GM21360 (cell line): ENCODE measurements around the gene TP53TG3E.
"Not testable (repeated sequence)": the region's sequence is repeated elsewhere in the genome, so short reads cannot be mapped to it uniquely, and the experiment has no call there.

Source experiments
- ATAC-seq: cut with Tn5 transposase; IDR thresholded peaks from one replicate; pipeline ENCODE4 v1.9.1; 2021; ENCODE audit warnings: mild to moderate bottlenecking, moderate library complexity; ENCODE audit not compliant: unreplicated experiment

TP53TG3E gene, protein sequence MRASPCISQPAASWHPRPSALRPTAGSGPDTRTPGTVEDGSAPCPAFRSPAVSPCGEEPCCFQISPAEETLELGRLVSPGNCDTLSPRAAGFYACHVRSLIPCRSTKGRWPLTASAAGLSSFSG

DNA sequence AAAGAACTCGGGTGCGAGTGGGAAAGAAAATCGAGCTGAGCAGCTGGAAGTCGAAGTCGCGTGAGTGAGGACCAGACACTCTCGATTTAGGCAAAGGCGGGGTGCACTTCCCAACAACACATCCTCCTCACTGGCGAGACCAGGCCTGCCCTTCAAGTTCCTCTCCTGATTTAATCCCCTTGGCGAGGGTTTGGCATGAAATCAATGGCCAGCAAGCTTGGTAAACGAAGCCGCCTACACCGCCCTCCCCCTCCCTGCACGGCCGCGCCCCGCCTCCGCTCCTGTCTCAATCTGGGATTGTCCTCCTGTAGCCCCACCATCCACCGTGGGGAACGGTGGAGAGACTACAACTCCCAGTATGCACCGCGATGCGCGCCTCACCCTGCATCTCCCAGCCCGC lies at the start of gene TP53TG3E:
Gene TP53TG3E, plus strand, starts transcription at position 301 of the 400 bp plus-strand sequence. Its CDS starts 68 bp downstream, at position 369.
- ATAC-seq: not testable (repeated sequence)

DNA sequence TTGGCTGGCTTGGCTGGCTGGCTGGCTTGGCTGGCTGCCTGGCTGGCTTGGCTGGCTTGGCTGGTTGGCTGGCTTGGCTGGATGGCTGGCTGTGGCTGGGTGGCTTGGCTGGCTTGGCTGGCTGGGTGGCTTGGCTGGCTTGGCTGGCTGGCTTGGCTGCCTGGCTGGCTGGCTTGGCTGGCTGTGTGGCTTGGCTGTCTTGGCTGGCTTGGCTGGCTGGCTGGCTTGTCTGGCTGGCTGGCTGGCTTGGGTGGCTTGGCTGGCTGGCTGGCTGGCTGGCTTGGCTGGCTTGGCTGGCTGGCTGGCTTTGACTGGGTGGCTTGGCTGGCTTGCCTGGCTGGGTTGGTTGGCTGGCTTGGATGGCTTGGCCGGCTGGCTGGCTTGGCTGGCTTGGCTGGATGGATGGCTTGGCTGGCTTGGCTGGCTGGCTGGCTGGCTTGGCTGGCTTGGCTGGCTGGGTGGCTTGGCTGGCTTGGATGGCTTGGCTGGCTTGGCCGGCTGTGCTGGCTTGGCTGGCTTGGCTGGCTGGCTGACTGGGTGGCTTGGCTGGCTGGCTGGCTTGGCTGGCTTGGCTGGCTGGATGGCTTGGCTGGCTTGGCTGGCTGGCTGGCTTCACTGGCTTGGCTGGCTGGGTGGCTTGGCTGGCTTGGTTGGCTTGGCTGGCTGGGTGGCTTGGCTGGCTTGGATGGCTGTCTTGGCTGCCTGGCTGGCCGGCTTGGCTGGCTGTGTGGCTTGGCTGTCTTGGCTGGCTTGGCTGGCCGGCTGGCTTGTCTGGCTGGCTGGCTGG lies 32.3 kb downstream of the TP53TG3E start:
- not testable (repeated sequence) for ATAC-seq

DNA sequence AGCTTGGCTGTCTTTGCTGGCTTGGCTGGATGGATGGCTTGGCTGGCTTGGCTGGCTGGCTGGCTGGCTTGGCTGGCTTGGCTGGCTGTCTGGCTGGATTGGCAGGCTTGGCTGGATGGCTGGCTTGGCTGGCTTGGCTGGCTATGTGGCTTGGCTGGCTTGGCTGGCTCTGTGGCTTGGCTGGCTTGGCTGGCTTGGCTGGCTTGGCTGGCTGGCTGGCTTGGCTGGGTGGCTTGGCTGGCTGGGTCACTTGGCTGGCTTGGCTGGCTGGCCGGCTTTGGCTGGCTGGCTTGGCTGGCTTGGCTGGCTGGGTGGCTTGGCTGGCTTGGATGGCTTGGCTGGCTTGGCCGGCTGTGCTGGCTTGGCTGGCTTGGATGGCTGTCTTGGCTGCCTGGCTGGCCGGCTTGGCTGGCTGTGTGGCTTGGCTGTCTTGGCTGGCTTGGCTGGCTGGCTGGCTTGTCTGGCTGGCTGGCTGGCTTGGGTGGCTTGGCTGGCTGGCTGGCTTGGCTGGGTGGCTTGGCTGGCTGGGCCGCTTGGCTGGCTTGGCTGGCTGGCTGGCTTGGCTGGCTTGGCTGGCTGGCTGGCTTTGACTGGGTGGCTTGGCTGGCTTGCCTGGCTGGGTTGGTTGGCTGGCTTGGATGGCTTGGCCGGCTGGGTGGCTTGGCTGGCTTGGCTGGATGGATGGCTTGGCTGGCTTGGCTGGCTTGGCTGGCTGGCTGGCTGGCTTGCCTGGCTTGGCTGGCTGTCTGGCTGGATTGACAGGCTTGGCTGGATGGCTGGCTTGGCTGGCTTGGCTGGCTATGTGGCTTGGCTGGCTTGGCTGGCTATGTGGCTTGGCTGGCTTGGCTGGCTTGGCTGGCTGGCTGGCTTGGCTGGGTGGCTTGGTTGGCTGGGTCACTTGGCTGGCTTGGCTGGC lies 33.8 kb downstream of the TP53TG3E start:
- ATAC-seq: not testable (repeated sequence)

DNA sequence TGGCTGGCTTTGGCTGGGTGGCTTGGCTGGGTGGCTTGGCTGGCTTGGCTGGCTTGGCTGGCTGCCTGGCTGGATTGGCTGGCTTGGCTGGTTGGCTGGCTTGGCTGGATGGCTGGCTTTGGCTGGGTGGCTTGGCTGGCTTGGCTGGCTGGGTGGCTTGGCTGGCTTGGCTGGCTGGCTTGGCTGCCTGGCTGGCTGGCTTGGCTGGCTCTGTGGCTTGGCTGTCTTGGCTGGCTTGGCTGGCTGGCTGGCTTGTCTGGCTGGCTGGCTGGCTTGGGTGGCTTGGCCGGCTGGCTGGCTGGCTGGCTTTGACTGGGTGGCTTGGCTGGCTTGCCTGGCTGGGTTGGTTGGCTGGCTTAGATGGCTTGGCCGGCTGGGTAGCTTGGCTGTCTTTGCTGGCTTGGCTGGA lies 34.4 kb downstream of the TP53TG3E start:
- not testable (repeated sequence) for ATAC-seq

DNA sequence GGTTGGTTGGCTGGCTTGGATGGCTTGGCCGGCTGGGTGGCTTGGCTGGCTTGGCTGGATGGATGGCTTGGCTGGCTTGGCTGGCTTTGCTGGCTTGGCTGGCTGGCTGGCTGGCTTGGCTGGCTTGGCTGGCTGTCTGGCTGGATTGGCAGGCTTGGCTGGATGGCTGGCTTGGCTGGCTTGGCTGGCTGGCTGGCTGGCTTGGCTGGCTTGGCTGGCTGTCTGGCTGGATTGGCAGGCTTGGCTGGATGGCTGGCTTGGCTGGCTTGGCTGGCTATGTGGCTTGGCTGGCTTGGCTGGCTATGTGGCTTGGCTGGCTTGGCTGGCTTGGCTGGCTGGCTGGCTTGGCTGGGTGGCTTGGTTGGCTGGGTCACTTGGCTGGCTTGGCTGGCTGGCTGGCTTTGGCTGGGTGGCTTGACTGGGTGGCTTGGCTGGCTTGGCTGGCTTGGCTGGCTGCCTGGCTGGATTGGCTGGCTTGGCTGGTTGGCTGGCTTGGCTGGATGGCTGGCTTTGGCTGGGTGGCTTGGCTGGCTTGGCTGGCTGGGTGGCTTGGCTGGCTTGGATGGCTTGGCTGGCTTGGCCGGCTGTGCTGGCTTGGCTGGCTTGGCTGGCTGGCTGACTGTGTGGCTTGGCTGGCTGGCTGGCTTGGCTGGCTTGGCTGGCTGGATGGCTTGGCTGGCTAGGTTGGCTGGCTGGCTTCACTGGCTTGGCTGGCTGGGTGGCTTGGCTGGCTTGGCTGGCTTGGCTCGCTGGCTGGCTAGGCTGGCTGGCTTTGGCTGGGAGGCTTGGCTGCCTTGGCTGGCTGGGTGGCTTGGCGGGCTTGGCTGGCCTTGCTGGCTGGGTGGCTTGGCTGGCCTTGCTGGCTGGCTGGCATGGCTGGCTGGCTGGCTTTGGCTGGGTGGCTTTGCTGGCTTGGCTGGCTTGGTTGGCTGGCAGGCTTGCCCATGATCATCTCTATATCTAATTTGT lies 35.3 kb downstream of the TP53TG3E start:
- not testable (repeated sequence) for ATAC-seq
